Measurements from ENCODE around the gene PIK3R4.

GRCh38 chr3:130659911-130660310 lies 86.7 kb downstream of the PIK3R4 start:
- no peak for TF ChIP-seq TEAD4 (IDR thresholded peaks at IDR 0.05; ENCODE audit: borderline replicate concordance, insufficient read depth)
- no peak for TF ChIP-seq RXRA (IDR thresholded peaks at IDR 0.05; ENCODE audit: borderline replicate concordance, low read depth)
